SK-N-SH (cell line): ENCODE measurements around the gene FBXL7. TPM values are rescaled to one million over a fixed set of nuclear protein-coding genes. Genes with fewer than 3 reads are reported as not detected.
A peak's percentile ranks its signal among the peaks of the same experiment; 100 is the strongest.

Experiments used
- CTCF ChIA-PET: fragments of 300-600, 350-600 bp; formaldehyde crosslinking; extraction: SDS; loops from one replicate; lab custom pipeline; 2021; lab: Yijun Ruan, JAX
- POLR2A ChIA-PET: fragments of 350-600 bp; sonication (Branson Sonifier 250); formaldehyde crosslinking; extraction: SDS; loops from one replicate; lab custom pipeline; 2020; ENCODE audit warnings: antibody characterized with exemption, inconsistent platforms; lab: Yijun Ruan, JAX
- DNase-seq: peaks from one replicate; pipeline ENCODE4 v3.0.0; 2012
- H2AFZ ChIP-seq: fragments of 200-600 bp; sonication (generic); 2 replicates; pipeline ENCODE4 v1.8.1; 2016; ENCODE audit warnings: antibody characterized with exemption, mild to moderate bottlenecking, low read depth
- H3F3A ChIP-seq: fragments of 200-600 bp; sonication (generic); replicated peaks from 2 replicates; pipeline ENCODE3; 2016; ENCODE audit warnings: antibody characterized with exemption, mild to moderate bottlenecking; ENCODE audit not compliant: insufficient read depth
- H3K27ac ChIP-seq, 2 experiments: fragments of 200-500 bp in 1 of 2; fragments of 200-600 bp in 1 of 2; sonication (Bioruptor generic) in 1 of 2; sonication (generic), shearing (Covaris generic) in 1 of 2; 2 replicates each; pipeline versions ENCODE4 v1.5.1 to v1.6.1; 2014 to 2016; ENCODE audit warnings: low read depth in 2 of 2, inconsistent platforms in 1 of 2, low read length in 1 of 2, mild to moderate bottlenecking in 1 of 2, mixed read lengths in 1 of 2
- H3K27me3 ChIP-seq: fragments of 200-600 bp; sonication (generic), shearing (Covaris generic); 2 replicates; pipeline ENCODE4 v1.6.1; 2016; ENCODE audit warnings: mixed run types; ENCODE audit not compliant: insufficient read depth
- H3K36me3 ChIP-seq, 2 experiments: fragments of 200-500 bp in 1 of 2; fragments of 200-600 bp in 1 of 2; sonication (Bioruptor generic) in 1 of 2; sonication (generic) in 1 of 2; replicated peaks in 1 of 2; 2 replicates each; pipeline versions ENCODE3 to v1.5.1; 2014 to 2016; ENCODE audit warnings: low read length in 1 of 2, mild to moderate bottlenecking in 1 of 2; ENCODE audit not compliant: insufficient read depth in 2 of 2, control insufficient read depth in 1 of 2
- H3K4me1 ChIP-seq, 2 experiments: fragments of 200-500 bp in 1 of 2; fragments of 200-600 bp in 1 of 2; sonication (Bioruptor generic) in 1 of 2; sonication (generic), shearing (Covaris generic) in 1 of 2; 2 replicates each; pipeline versions ENCODE4 v1.5.1 to v1.6.1; 2014 to 2016; ENCODE audit warnings: low read depth in 1 of 2, low read length in 1 of 2, mixed run types in 1 of 2; ENCODE audit not compliant: insufficient read depth in 2 of 2, control insufficient read depth in 1 of 2
- H3K4me2 ChIP-seq: fragments of 200-600 bp; sonication (generic), shearing (Covaris generic); 2 replicates; pipeline ENCODE4 v1.6.1; 2017; ENCODE audit warnings: mixed run types
- H3K4me3 ChIP-seq, 2 experiments: fragments of 200-500 bp in 1 of 2; fragments of 200-600 bp in 1 of 2; sonication (Bioruptor generic) in 1 of 2; sonication (generic), shearing (Covaris generic) in 1 of 2; 2 replicates each; pipeline versions ENCODE4 v1.5.1 to v1.8.1; 2014 to 2016; ENCODE audit warnings: low read depth in 2 of 2, inconsistent platforms in 1 of 2, low read length in 1 of 2, mild to moderate bottlenecking in 1 of 2, mixed read lengths in 1 of 2, moderate library complexity in 1 of 2
- H3K79me2 ChIP-seq: fragments of 200-600 bp; sonication (generic); 2 replicates; pipeline ENCODE4 v1.8.1; 2017; ENCODE audit warnings: mild to moderate bottlenecking; ENCODE audit not compliant: insufficient read depth
- H3K9ac ChIP-seq: fragments of 200-600 bp; sonication (generic); 2 replicates; pipeline ENCODE4 v1.6.1; 2017; ENCODE audit warnings: mixed run types
- H3K9me2 ChIP-seq: fragments of 200-600 bp; sonication (generic); 2 replicates; pipeline ENCODE4 v1.6.1; 2017; ENCODE audit warnings: mixed run types
- H3K9me3 ChIP-seq: fragments of 200-600 bp; sonication (generic); 2 replicates; pipeline ENCODE4 v1.6.1; 2017; ENCODE audit warnings: mixed run types, mild to moderate bottlenecking, moderate library complexity
- H4K20me1 ChIP-seq: fragments of 200-600 bp; sonication (generic); 2 replicates; pipeline ENCODE4 v1.6.1; 2017; ENCODE audit warnings: mild to moderate bottlenecking, mixed run types; ENCODE audit not compliant: insufficient read depth
- CHD2 ChIP-seq: fragments of 150-350 bp; IDR thresholded peaks from 2 replicates; pipeline ENCODE4 v1.6.1; 2018; ENCODE audit warnings: low read length; ENCODE audit not compliant: partially characterized antibody
- EP300 ChIP-seq, 2 experiments: IDR thresholded peaks; 2 replicates each; pipeline versions ENCODE4 v1.4.0 to v1.6.1; 2012; ENCODE audit warnings: borderline replicate concordance in 1 of 2, low read depth in 1 of 2, low read length in 1 of 2
- FOSL2 ChIP-seq: IDR thresholded peaks from 2 replicates; pipeline ENCODE4 v1.4.0; 2012; ENCODE audit warnings: low read depth, mild to moderate bottlenecking, moderate library complexity, borderline replicate concordance
- GATA2 ChIP-seq: sonication (generic); formaldehyde crosslinking; IDR thresholded peaks from 2 replicates; pipeline ENCODE4 v1.5.0; 2020; ENCODE audit warnings: mild to moderate bottlenecking, missing genetic modification reagents
- JUND ChIP-seq: IDR thresholded peaks from 2 replicates; pipeline ENCODE4 v1.4.0; 2012
- MAX ChIP-seq: IDR thresholded peaks from 2 replicates; pipeline ENCODE4 v1.4.0; 2012; ENCODE audit warnings: low read depth
- MXI1 ChIP-seq: IDR thresholded peaks from 2 replicates; pipeline ENCODE4 v1.6.1; 2012; ENCODE audit warnings: mild to moderate bottlenecking, low read depth, low read length, improper control_type of control experiment
- NFIC ChIP-seq: IDR thresholded peaks from 2 replicates; pipeline ENCODE4 v1.4.0; 2012; ENCODE audit warnings: borderline replicate concordance
- PBX3 ChIP-seq: IDR thresholded peaks from 2 replicates; pipeline ENCODE4; 2012
- REST ChIP-seq: IDR thresholded peaks from 2 replicates; pipeline ENCODE4 v1.6.1; 2012; ENCODE audit warnings: mild to moderate bottlenecking, low read depth, low read length, moderate library complexity
- RFX5 ChIP-seq: IDR thresholded peaks from 2 replicates; pipeline ENCODE4 v1.6.1; 2012; ENCODE audit warnings: mild to moderate bottlenecking, improper control_type of control experiment, low read length
- SIN3A ChIP-seq: IDR thresholded peaks from 2 replicates; pipeline ENCODE4 v1.6.1; 2012; ENCODE audit warnings: low read depth, mild to moderate bottlenecking, low read length, moderate library complexity, borderline replicate concordance
- TAF1 ChIP-seq: IDR thresholded peaks from 2 replicates; pipeline ENCODE4 v1.6.1; 2012; ENCODE audit warnings: low read depth, mild to moderate bottlenecking, low read length, moderate library complexity, borderline replicate concordance
- TEAD4 ChIP-seq: IDR thresholded peaks from 2 replicates; pipeline ENCODE4 v1.4.0; 2012; ENCODE audit warnings: mild to moderate bottlenecking, borderline replicate concordance; ENCODE audit not compliant: insufficient read depth
- USF1 ChIP-seq: IDR thresholded peaks from 2 replicates; pipeline ENCODE4 v1.4.0; 2012; ENCODE audit warnings: low read depth, borderline replicate concordance
- USF2 ChIP-seq: fragments of 150-350 bp; IDR thresholded peaks from 2 replicates; pipeline ENCODE4 v1.6.1; 2017; ENCODE audit warnings: antibody characterized with exemption, low read length, low read depth, borderline replicate concordance
- WGBS: methylation state at CpG from one replicate; pipeline ENCODE4 v1.1.6; 2017; ENCODE audit warnings: low lambda C conversion rate; 5-methylcytosine and 5-hydroxymethylcytosine counted together
- polyA plus RNA-seq, 3 experiments: library from polyadenylated mRNA; depleted of rRNA; stranded (reverse); fragments of >200 nt; gene quantifications; 2 replicates each; pipeline ENCODE4 v1.2.3, GENCODE V29; 2012

The FBXL7 gene
- polyA plus RNA-seq, 1 of the 3 experiments (the other 2 are of a cell fraction), result 7.0 TPM

GRCh38 chr5:15807871-15808270, 307.9 kb downstream of the FBXL7 start (continued):
- TF ChIP-seq PBX3 (0 out of 2 replicates have a peak, but pooled peaks have one; percentile 25), FOSL2 (no peak), CHD2 (peak; percentile 57), NFIC (no peak), REST (no peak), JUND (no peak), RFX5 (no peak), EP300 (IDR thresholded peaks at IDR 0.05; ENCODE audit: borderline replicate concordance in 1 of 2, low read depth in 1 of 2, low read length in 1 of 2) (peak in 1 of 2 experiments; percentile 44; a peak in 2 of 4 replicates), GATA2 (CRISPR knock-in tag) (no peak), USF1 (no peak), MAX (no peak)

GRCh38 chr5:15808577-15808976, 308.6 kb downstream of the FBXL7 start:
- no peaks in the 10 kb centered on the region for H3K9me2 ChIP-seq
- 83% methylated on average over 3 of the region's 3 CpGs for WGBS
- H4K20me1 ChIP-seq, result no peaks in the 10 kb centered on the region
- no peak overlapping the region for H3K4me3 ChIP-seq
- ChIA-PET CTCF (interaction anchor here (0.6 to 2.2 kb wide), 18 partner anchors 8 to 644 kb away, joined by 3 to 10 read pairs (median 4); no protein-coding TSS in a partner anchor), POLR2A (no interaction called here)
- H3K27me3 ChIP-seq, result no peaks in the 10 kb centered on the region
- H3K4me1 ChIP-seq, result peaks cover 14 to 23% of the 10 kb centered on the region in 2 experiments; a peak in 3 of 4 replicates
- peaks cover 3% of the 10 kb centered on the region for H3F3A ChIP-seq
- no peaks in the 10 kb centered on the region for H3K36me3 ChIP-seq
- H3K79me2 ChIP-seq, result 0 out of 2 replicates have a peak, but pooled peaks cover 4% of the 10 kb centered on the region
- no peak overlapping the region for H2AFZ ChIP-seq
- no peak for TF ChIP-seq RFX5
- TF ChIP-seq PBX3, result no peak
- TF ChIP-seq MXI1, result no peak
- no peak for TF ChIP-seq SIN3A
- TF ChIP-seq TAF1, result no peak
- no peak for TF ChIP-seq USF2
- no peak for TF ChIP-seq TEAD4
- TF ChIP-seq FOSL2, result no peak
- no peak for TF ChIP-seq NFIC
- TF ChIP-seq GATA2 (CRISPR knock-in tag), result no peak
- TF ChIP-seq EP300 (IDR thresholded peaks at IDR 0.05; ENCODE audit: borderline replicate concordance in 1 of 2, low read depth in 1 of 2, low read length in 1 of 2), result no peak
- DNase-seq, result no peak
- H3K9me3 ChIP-seq, result no peaks in the 10 kb centered on the region
- H3K27ac ChIP-seq, result peak overlapping the region; percentile 35 to 85; a peak in 3 of 4 replicates
- no peak overlapping the region for H3K9ac ChIP-seq
- no peak overlapping the region for H3K4me2 ChIP-seq
